Endothelial cell of umbilical vein (primary cell): Measurements from ENCODE around the gene AP3S2.

Experiments
- CTCF ChIP-seq, 2 donors: IDR thresholded peaks; 1 replicate in 1 of 2; 2 replicates in 1 of 2; pipeline ENCODE4 v1.5.1; 2011; ENCODE audit warnings: low read length in 2 of 2, mild to moderate bottlenecking in 2 of 2, moderate library complexity in 2 of 2, control low read depth in 1 of 2, inconsistent platforms in 1 of 2, low read depth in 1 of 2; ENCODE audit not compliant: insufficient read depth in 1 of 2; ENCODE audit errors: extremely low read depth in 1 of 2
- EZH2 ChIP-seq: IDR thresholded peaks from 2 replicates; pipeline ENCODE4 v1.6.1; 2012; ENCODE audit warnings: borderline replicate concordance, low read depth, mild to moderate bottlenecking, moderate library complexity, low read length, inconsistent platforms; ENCODE audit not compliant: severe bottlenecking
- GATA2 ChIP-seq: IDR thresholded peaks from 2 replicates; pipeline ENCODE4 v1.7.0; 2011; ENCODE audit warnings: low read depth, mild to moderate bottlenecking, moderate library complexity, mixed read lengths, low read length; ENCODE audit not compliant: insufficient read length, insufficient read depth
- JUN ChIP-seq: IDR thresholded peaks from 2 replicates; pipeline ENCODE4 v1.6.1; 2011; ENCODE audit warnings: borderline replicate concordance, low read depth; ENCODE audit not compliant: insufficient read length, insufficient read depth
- MAX ChIP-seq: IDR thresholded peaks from 2 replicates; pipeline ENCODE4 v1.6.1; 2011; ENCODE audit not compliant: insufficient read depth, insufficient read length
- POLR2A ChIP-seq: IDR thresholded peaks from 2 replicates; pipeline ENCODE4 v1.6.1; 2012; ENCODE audit warnings: low read depth, mild to moderate bottlenecking, control low read depth, low read length
- POLR2AphosphoS5 ChIP-seq: IDR thresholded peaks from 2 replicates; pipeline ENCODE4 v1.6.1; 2012; ENCODE audit warnings: low read depth, mild to moderate bottlenecking, control low read depth, low read length, moderate library complexity; ENCODE audit not compliant: insufficient read depth

GRCh38 chr15:89837830-89838178 is 56.0 kb downstream of the AP3S2 start:
- TF ChIP-seq POLR2AphosphoS5 (no peak), EZH2 (no peak), CTCF (IDR thresholded peaks at IDR 0.05; ENCODE audit: extremely low read depth in 1 of 2, insufficient read depth in 1 of 2, low read depth in 1 of 2, low read length in 2 of 2) (no peak), GATA2 (no peak), POLR2A (no peak), MAX (no peak), JUN (no peak)
